Measurements from ENCODE around the gene PPM1F. TPM values are rescaled to one million over a fixed set of nuclear protein-coding genes. Genes with fewer than 3 reads are reported as not detected.
A peak's percentile ranks its signal among the peaks of the same experiment; 100 is the strongest.
"Not testable (repeated sequence)": the region's sequence is repeated elsewhere in the genome, so short reads cannot be mapped to it uniquely, and the experiment has no call there.

The PPM1F gene
- total and polyA plus RNA-seq, 10 donors: 13.6 to 103 (median 76.4) TPM

GRCh38 chr22:21894799-21895198 is 57.8 kb downstream of the PPM1F start:
- DNase-seq: peak; percentile 3
- no peak overlapping the region for H3K27ac ChIP-seq
- no peaks in the 10 kb centered on the region for H3K27me3 ChIP-seq (replicated peaks in 1 of 7)
- WGBS, 5 donors: 93 to 97% (median 94%) methylated on average over 8 of the region's 8 CpGs
- intact Hi-C loops (cut with DNase I; ENCODE audit: low total_unique reads): no loop called here
- H3K4me1 ChIP-seq: no peaks in the 10 kb centered on the region
- TF ChIP-seq CTCF (IDR thresholded peaks at IDR 0.05 in 8 of 11, conservative IDR thresholded peaks at IDR 0.05 in 3 of 11) (no peak), POLR2AphosphoS5 (IDR thresholded peaks at IDR 0.05) (no peak), POLR2A (IDR thresholded peaks at IDR 0.05) (no peak)
- H3K4me3 ChIP-seq: no peak overlapping the region
- H3K9me3 ChIP-seq: no peaks in the 10 kb centered on the region
- H3K36me3 ChIP-seq: no peaks in the 10 kb centered on the region

GRCh38 chr22:21889251-21889990 is 63.2 kb downstream of the PPM1F start:
- no peak overlapping the region for H3K27ac ChIP-seq
- no peak overlapping the region for H3K4me3 ChIP-seq
- H3K27me3 ChIP-seq (replicated peaks in 1 of 7): no peaks in the 10 kb centered on the region
- intact Hi-C loops (cut with DNase I; ENCODE audit: low total_unique reads): no loop called here
- no peaks in the 10 kb centered on the region for H3K9me3 ChIP-seq
- peak; percentile 39 for DNase-seq
- 91 to 98% (median 95%) methylated on average over 10 of the region's 10 CpGs for WGBS, 5 donors
- H3K36me3 ChIP-seq: no peaks in the 10 kb centered on the region
- TF ChIP-seq POLR2A (IDR thresholded peaks at IDR 0.05): no peak
- no peak for TF ChIP-seq CTCF (IDR thresholded peaks at IDR 0.05 in 8 of 11, conservative IDR thresholded peaks at IDR 0.05 in 3 of 11)
- TF ChIP-seq POLR2AphosphoS5 (IDR thresholded peaks at IDR 0.05): no peak
- no peaks in the 10 kb centered on the region for H3K4me1 ChIP-seq

- TF ChIP-seq CTCF (IDR thresholded peaks at IDR 0.05 in 8 of 11, conservative IDR thresholded peaks at IDR 0.05 in 3 of 11) (no peak), POLR2AphosphoS5 (IDR thresholded peaks at IDR 0.05) (no peak), POLR2A (IDR thresholded peaks at IDR 0.05) (no peak)
- no peaks in the 10 kb centered on the region for H3K4me1 ChIP-seq
- DNase-seq: no peak
- intact Hi-C loops (cut with DNase I; ENCODE audit: low total_unique reads): no loop called here
- no peaks in the 10 kb centered on the region for H3K36me3 ChIP-seq
- H3K9me3 ChIP-seq: no peaks in the 10 kb centered on the region
- H3K27ac ChIP-seq: no peak overlapping the region
- H3K4me3 ChIP-seq: no peak overlapping the region
- no peaks in the 10 kb centered on the region for H3K27me3 ChIP-seq (replicated peaks in 1 of 7)
Measured at GRCh38 chr22:21887841-21888240, 64.8 kb downstream of the PPM1F start.

GRCh38 chr22:21883930-21884329 is 68.7 kb downstream of the PPM1F start:
- intact Hi-C loops (cut with DNase I; ENCODE audit: low total_unique reads); DNase-seq; H3K9me3 ChIP-seq; H3K27ac ChIP-seq; H3K4me1 ChIP-seq; H3K27me3 ChIP-seq (replicated peaks in 1 of 7); H3K36me3 ChIP-seq; H3K4me3 ChIP-seq: not testable (repeated sequence)
- 60 to 98% (median 92%) methylated on average over 1 to 20 of the region's 26 CpGs for WGBS, 5 donors

- intact Hi-C loops (cut with DNase I; ENCODE audit: low total_unique reads); DNase-seq; H3K27me3 ChIP-seq (replicated peaks in 1 of 7); H3K4me1 ChIP-seq; H3K9me3 ChIP-seq; H3K4me3 ChIP-seq; H3K36me3 ChIP-seq; H3K27ac ChIP-seq: not testable (repeated sequence)
- 62 to 98% (median 82%) methylated on average over 1 to 3 of the region's 7 CpGs for WGBS, 5 donors
Measured at GRCh38 chr22:21882754-21883333, 69.8 kb downstream of the PPM1F start.
